HepG2 (cell line): ENCODE results near the gene HYPK. TPM values are rescaled to one million over a fixed set of nuclear protein-coding genes. Genes with fewer than 3 reads are reported as not detected.

Experiments used
- AHDC1 ChIP-seq: sonication (generic); formaldehyde crosslinking; IDR thresholded peaks from 2 replicates; pipeline ENCODE4 v1.5.1; 2020; ENCODE audit warnings: mild to moderate bottlenecking, missing genetic modification reagents, borderline replicate concordance
- ATRX ChIP-seq: sonication (generic); formaldehyde crosslinking; IDR thresholded peaks from 2 replicates; pipeline ENCODE4 v1.4.0; 2020; ENCODE audit warnings: missing genetic modification reagents, borderline replicate concordance
- ELF4 ChIP-seq: sonication (generic); formaldehyde crosslinking; IDR thresholded peaks from 2 replicates; pipeline ENCODE4 v1.5.0; 2020; ENCODE audit warnings: missing genetic modification reagents, mild to moderate bottlenecking, moderate library complexity, borderline replicate concordance
- ELK4 ChIP-seq: sonication (generic); formaldehyde crosslinking; IDR thresholded peaks from 2 replicates; pipeline ENCODE4 v1.9.0; 2021; ENCODE audit warnings: missing genetic modification reagents, borderline replicate concordance
- HNRNPL ChIP-seq: fragments of 200-400 bp; formaldehyde crosslinking; IDR thresholded peaks from 2 replicates; pipeline ENCODE4 v1.6.1; 2017; ENCODE audit warnings: mild to moderate bottlenecking, low read depth, low read length
- NFE2L1 ChIP-seq: sonication (generic); formaldehyde crosslinking; IDR thresholded peaks from 2 replicates; pipeline ENCODE4 v1.4.0; 2020; ENCODE audit warnings: missing genetic modification reagents, mild to moderate bottlenecking, borderline replicate concordance
- PHF20 ChIP-seq: sonication (generic); formaldehyde crosslinking; IDR thresholded peaks from 2 replicates; pipeline ENCODE4 v1.5.0; 2020; ENCODE audit warnings: mild to moderate bottlenecking, missing genetic modification reagents
- POLR2A ChIP-seq, 2 experiments: IDR thresholded peaks; 2 replicates each; pipeline ENCODE4 v1.6.1; 2011; ENCODE audit warnings: low read depth in 2 of 2, low read length in 2 of 2, mild to moderate bottlenecking in 1 of 2, moderate library complexity in 1 of 2; ENCODE audit not compliant: insufficient read depth in 1 of 2
- TARDBP ChIP-seq: sonication (generic); formaldehyde crosslinking; IDR thresholded peaks from 2 replicates; pipeline ENCODE4 v1.8.0; 2022; ENCODE audit warnings: mild to moderate bottlenecking, missing genetic modification reagents
- TRAFD1 ChIP-seq: sonication (generic); formaldehyde crosslinking; IDR thresholded peaks from 2 replicates; pipeline ENCODE4 v1.5.1; 2020; ENCODE audit warnings: missing genetic modification reagents, mild to moderate bottlenecking, borderline replicate concordance
- ZC3H13 ChIP-seq: sonication (generic); formaldehyde crosslinking; IDR thresholded peaks from 2 replicates; pipeline ENCODE4 v1.8.1; 2023; ENCODE audit warnings: mild to moderate bottlenecking, missing genetic modification reagents, moderate library complexity
- ZNF180 ChIP-seq: sonication (generic); formaldehyde crosslinking; IDR thresholded peaks from 2 replicates; pipeline ENCODE4 v1.4.0; 2020; ENCODE audit warnings: low read depth, missing genetic modification reagents, borderline replicate concordance
- ZNF513 ChIP-seq: sonication (generic); formaldehyde crosslinking; conservative IDR thresholded peaks from 2 replicates; pipeline ENCODE4 v1.5.0; 2020; ENCODE audit warnings: missing genetic modification reagents
- ZNF549 ChIP-seq: sonication (generic); formaldehyde crosslinking; IDR thresholded peaks from 2 replicates; pipeline ENCODE4 v1.5.0; 2020; ENCODE audit warnings: missing genetic modification reagents
- ZNF713 ChIP-seq: sonication (generic); formaldehyde crosslinking; IDR thresholded peaks from 2 replicates; pipeline ENCODE4 v1.4.0; 2020; ENCODE audit warnings: mild to moderate bottlenecking, missing genetic modification reagents
- ZNF747 ChIP-seq: sonication (generic); formaldehyde crosslinking; IDR thresholded peaks from 2 replicates; pipeline ENCODE4 v1.8.1; 2023; ENCODE audit warnings: missing genetic modification reagents, mild to moderate bottlenecking, borderline replicate concordance
- ZNF775 ChIP-seq: sonication (generic); formaldehyde crosslinking; IDR thresholded peaks from 2 replicates; pipeline ENCODE4 v1.4.0; 2020; ENCODE audit warnings: missing genetic modification reagents, mild to moderate bottlenecking, moderate library complexity, borderline replicate concordance
- ZSCAN12 ChIP-seq: sonication (generic); formaldehyde crosslinking; IDR thresholded peaks from 2 replicates; pipeline ENCODE4 v1.9.0; 2021; ENCODE audit warnings: mild to moderate bottlenecking, missing genetic modification reagents
- ZSCAN20 ChIP-seq: sonication (generic); formaldehyde crosslinking; IDR thresholded peaks from 2 replicates; pipeline ENCODE4 v1.4.0; 2020; ENCODE audit warnings: missing genetic modification reagents, mild to moderate bottlenecking, borderline replicate concordance
- polyA plus RNA-seq, 8 experiments: library from polyadenylated mRNA; depleted of rRNA in 3 of 8; stranded (reverse) in 7 of 8; unstranded in 1 of 8; fragments of >200 nt; fragmentation: Illumina TruSeq in 4 of 8; extraction: Trizol in 4 of 8; gene quantifications; 2 replicates each; pipeline versions ENCODE4 v1.2.1 to v1.2.3, GENCODE V29; 2011 to 2016; ENCODE audit warnings: low read depth in 4 of 8, missing spikeins in 1 of 8, mixed read lengths in 1 of 8; ENCODE audit not compliant: insufficient read depth in 1 of 8
- total RNA-seq, 5 experiments: library from RNA; depleted of rRNA; stranded (reverse); fragments of >200 nt; fragmentation: Illumina TruSeq; extraction: Trizol; gene quantifications; 2 replicates each; pipeline ENCODE4 v1.2.3, GENCODE V29; 2016; ENCODE audit warnings: low read depth in 1 of 5

The HYPK gene
- total and polyA plus RNA-seq, 2 of the 13 experiments (the other 11 are each of a cell fraction or from before 2014, with no cell fraction given): 13.5 to 16.5 TPM

GRCh38 chr15:43792761-43793476 lies 7.5 kb upstream of the HYPK start (continued):
- TF ChIP-seq AHDC1 (CRISPR knock-in tag) (no peak), TRAFD1 (no peak), ZNF513 (no peak), ELK4 (CRISPR knock-in tag) (no peak), PHF20 (peak; percentile 2; the same call in 1 of the 2 replicates), ZSCAN20 (CRISPR knock-in tag) (no peak), POLR2A (IDR thresholded peaks at IDR 0.05; ENCODE audit: insufficient read depth in 1 of 2, low read depth in 2 of 2, low read length in 2 of 2) (peak in 1 of 2 experiments; percentile 60; a peak in 2 of 4 replicates), ELF4 (no peak), HNRNPL (0 out of 2 replicates have a peak, but pooled peaks have one; percentile 27), NFE2L1 (0 out of 2 replicates have a peak, but pooled peaks have one; percentile 4), ZNF180 (no peak), ZSCAN12 (CRISPR knock-in tag) (0 out of 2 replicates have a peak, but pooled peaks have one; percentile 58), ZC3H13 (0 out of 2 replicates have a peak, but pooled peaks have one; percentile 20), TARDBP (CRISPR knock-in tag) (peak; percentile 32; the same call in 1 of the 2 replicates), ZNF775 (CRISPR knock-in tag) (no peak), ATRX (no peak), ZNF713 (0 out of 2 replicates have a peak, but pooled peaks have one; percentile 2), ZNF549 (CRISPR knock-in tag) (no peak), ZNF747 (CRISPR knock-in tag) (no peak)
